B cell (primary cell): ENCODE measurements around the gene IPMK. TPM values are rescaled to one million over a fixed set of nuclear protein-coding genes. Genes with fewer than 3 reads are reported as not detected.
"Not testable (repeated sequence)": the region's sequence is repeated elsewhere in the genome, so short reads cannot be mapped to it uniquely, and the experiment has no call there.

Experiments
- ATAC-seq: fragments of 200-7000 bp; cut with Tn5 transposase; one replicate; pipeline ENCODE4 v1.10.0; 2021; ENCODE audit warnings: low read depth, mild to moderate bottlenecking, moderate number of reproducible peaks, moderate library complexity
- CTCF ChIA-PET: fragments of 350-600 bp; sonication (Branson Sonifier 250); formaldehyde crosslinking; loops from one replicate; lab custom pipeline; 2021; ENCODE audit warnings: antibody characterized with exemption, inconsistent platforms; lab: Charles Lee
- POLR2A ChIA-PET: fragments of 350-600 bp; sonication (Branson Sonifier 250); formaldehyde crosslinking; loops from one replicate; lab custom pipeline; 2021; ENCODE audit warnings: antibody characterized with exemption; lab: Charles Lee
- DNase-seq: peaks from one replicate; pipeline ENCODE4 v3.0.0; 2013
- H2AFZ ChIP-seq: 2 replicates; pipeline ENCODE4 v1.6.1; 2012; ENCODE audit warnings: mild to moderate bottlenecking, low read depth, low read length; ENCODE audit not compliant: insufficient read depth, poor library complexity, severe bottlenecking
- H3K27ac ChIP-seq, 2 donors: 1 replicate in 1 of 2; 2 replicates in 1 of 2; pipeline ENCODE4 v1.5.1; 2012 to 2013; ENCODE audit warnings: low read length in 2 of 2, mild to moderate bottlenecking in 2 of 2, moderate library complexity in 1 of 2
- H3K27me3 ChIP-seq, 4 experiments: fragments of 200-600 bp in 1 of 4; sonication (generic) in 1 of 4; replicated peaks in 1 of 4; 1 replicate in 2 of 4; 2 replicates in 2 of 4; pipeline versions ENCODE4 v1.6.1 to v1.7.0; 2013 to 2016; ENCODE audit warnings: low read length in 3 of 4, mild to moderate bottlenecking in 2 of 4, mixed read lengths in 1 of 4, moderate library complexity in 1 of 4; ENCODE audit not compliant: insufficient read depth in 4 of 4, control insufficient read depth in 3 of 4; ENCODE audit errors: control extremely low read depth in 1 of 4
- H3K36me3 ChIP-seq, 2 experiments: replicated peaks in 1 of 2; 1 replicate in 1 of 2; 2 replicates in 1 of 2; pipeline versions ENCODE4 v1.6.1 to v1.7.1; 2013; ENCODE audit warnings: low read length in 1 of 2; ENCODE audit not compliant: insufficient read depth in 2 of 2, control insufficient read depth in 1 of 2; ENCODE audit errors: control extremely low read depth in 1 of 2, extremely low read depth in 1 of 2
- H3K4me1 ChIP-seq, 2 donors: fragments of 200-600 bp in 1 of 2; sonication (generic) in 1 of 2; 1 replicate in 1 of 2; 2 replicates in 1 of 2; pipeline versions ENCODE4 v1.5.1 to v1.6.1; 2013 to 2017; ENCODE audit warnings: low read length in 2 of 2; ENCODE audit not compliant: control insufficient read depth in 2 of 2, insufficient read depth in 2 of 2
- H3K4me2 ChIP-seq: replicated peaks from 2 replicates; pipeline ENCODE3; 2012; ENCODE audit warnings: mild to moderate bottlenecking, low read depth, low read length; ENCODE audit not compliant: poor library complexity, severe bottlenecking
- H3K4me3 ChIP-seq, 5 experiments: fragments of 200-600 bp in 1 of 5; sonication (generic) in 1 of 5; 1 replicate in 3 of 5; 2 replicates in 2 of 5; pipeline versions ENCODE4 v1.5.1 to v1.7.0; 2011 to 2016; ENCODE audit warnings: low read length in 4 of 5, mild to moderate bottlenecking in 4 of 5, low read depth in 2 of 5, control low read depth in 1 of 5, moderate library complexity in 1 of 5; ENCODE audit not compliant: insufficient read depth in 1 of 5; ENCODE audit errors: control extremely low read depth in 1 of 5, extremely low read depth in 1 of 5
- H3K79me2 ChIP-seq: fragments of 200-600 bp; sonication (generic); one replicate; pipeline ENCODE4 v1.6.0; 2016; ENCODE audit warnings: low read length; ENCODE audit not compliant: control insufficient read depth, insufficient read depth
- H3K9ac ChIP-seq: fragments of 200-600 bp; sonication (generic); 2 replicates; pipeline ENCODE4 v1.6.1; 2017; ENCODE audit warnings: mild to moderate bottlenecking, low read length, moderate library complexity
- H3K9me3 ChIP-seq, 3 donors: one replicate each; pipeline versions ENCODE4 v1.6.1 to v1.7.1; 2013; ENCODE audit warnings: low read length in 2 of 3; ENCODE audit not compliant: control insufficient read depth in 2 of 3, insufficient read depth in 1 of 3; ENCODE audit errors: control extremely low read depth in 1 of 3
- H4K20me1 ChIP-seq: 2 replicates; pipeline ENCODE4 v1.6.0; 2012; ENCODE audit warnings: mild to moderate bottlenecking, low read length; ENCODE audit not compliant: insufficient read depth, control insufficient read depth, poor library complexity, severe bottlenecking
- H3K27ac Mint-ChIP-seq: one replicate; pipeline ENCODE4 v1.8.0; 2021; ENCODE audit warnings: mixed read lengths
- H3K27me3 Mint-ChIP-seq: one replicate; pipeline ENCODE4 v1.8.0; 2021; ENCODE audit warnings: mixed read lengths
- H3K4me1 Mint-ChIP-seq: one replicate; pipeline ENCODE4 v1.8.0; 2021; ENCODE audit warnings: mixed read lengths
- H3K4me3 Mint-ChIP-seq: one replicate; pipeline ENCODE4 v1.8.0; 2021; ENCODE audit warnings: mixed read lengths
- H3K9me3 Mint-ChIP-seq: one replicate; pipeline ENCODE4 v1.8.0; 2022; ENCODE audit warnings: mixed read lengths; ENCODE audit not compliant: insufficient read depth
- EZH2 ChIP-seq: IDR thresholded peaks from 2 replicates; pipeline ENCODE4 v1.6.1; 2012; ENCODE audit warnings: borderline replicate concordance, low read depth, mild to moderate bottlenecking, moderate library complexity, low read length; ENCODE audit not compliant: insufficient read depth, poor library complexity, severe bottlenecking
- WGBS: methylation state at CpG from one replicate; pipeline ENCODE4 v1.1.5; 2013; ENCODE audit warnings: missing lambda C conversion rate; ENCODE audit not compliant: insufficient coverage; 5-methylcytosine and 5-hydroxymethylcytosine counted together
- intact Hi-C: fragments of 100-400 bp; cut with micrococcal nuclease; formaldehyde crosslinking; loops from one replicate; pipeline ENCODE4 v1.10.0; 2022
- polyA plus RNA-seq: library from polyadenylated mRNA; depleted of rRNA; stranded (reverse); fragments of >200 nt; gene quantifications from 2 replicates; pipeline ENCODE4 v1.2.3, GENCODE V29; 2012
- total RNA-seq, 2 donors: library from RNA; stranded (reverse); fragments of 120-200 nt in 1 of 2; gene quantifications; 1 replicate in 1 of 2; 2 replicates in 1 of 2; pipeline versions ENCODE4 v1.2.3 to v1.2.4, GENCODE V29; 2013 to 2022
- TF ChIP-seq, protein P1 (sequence below): fragments of 200-600 bp; IDR thresholded peaks from one replicate; pipeline ENCODE4 v1.8.0; 2022; ENCODE audit warnings: antibody characterized with exemption, mild to moderate bottlenecking

IPMK gene
- total and polyA plus RNA-seq, 2 donors (not counting 1 experiment from before 2014, with no cell fraction given) = 1.9 to 8.6 TPM

- peaks cover 0 to 3% (median 1%) of the 10 kb centered on the region in 4 experiments for H3K27me3 ChIP-seq
- no peak overlapping the region for H3K4me3 ChIP-seq
- no peak overlapping the region for H3K4me2 ChIP-seq
- Mint-ChIP-seq H3K27ac (no peak overlapping the region), H3K9me3 (no peaks in the 10 kb centered on the region), H3K4me3 (no peak overlapping the region), H3K27me3 (peaks cover 27% of the 10 kb centered on the region), H3K4me1 (no peaks in the 10 kb centered on the region)
- H3K9ac ChIP-seq = no peak overlapping the region
- WGBS = 43% methylated on average over 3 of the region's 7 CpGs
- intact Hi-C loops = no loop called here
- H2AFZ ChIP-seq = no peak overlapping the region
- H4K20me1 ChIP-seq = no peaks in the 10 kb centered on the region
- ChIA-PET POLR2A (no interaction called here), CTCF (no interaction called here)
- no peaks in the 10 kb centered on the region for H3K4me1 ChIP-seq
- DNase-seq (no peak), ATAC-seq (no peak)
- H3K36me3 ChIP-seq = no peaks in the 10 kb centered on the region
- no peaks in the 10 kb centered on the region for H3K79me2 ChIP-seq
- TF ChIP-seq, protein P1, sequence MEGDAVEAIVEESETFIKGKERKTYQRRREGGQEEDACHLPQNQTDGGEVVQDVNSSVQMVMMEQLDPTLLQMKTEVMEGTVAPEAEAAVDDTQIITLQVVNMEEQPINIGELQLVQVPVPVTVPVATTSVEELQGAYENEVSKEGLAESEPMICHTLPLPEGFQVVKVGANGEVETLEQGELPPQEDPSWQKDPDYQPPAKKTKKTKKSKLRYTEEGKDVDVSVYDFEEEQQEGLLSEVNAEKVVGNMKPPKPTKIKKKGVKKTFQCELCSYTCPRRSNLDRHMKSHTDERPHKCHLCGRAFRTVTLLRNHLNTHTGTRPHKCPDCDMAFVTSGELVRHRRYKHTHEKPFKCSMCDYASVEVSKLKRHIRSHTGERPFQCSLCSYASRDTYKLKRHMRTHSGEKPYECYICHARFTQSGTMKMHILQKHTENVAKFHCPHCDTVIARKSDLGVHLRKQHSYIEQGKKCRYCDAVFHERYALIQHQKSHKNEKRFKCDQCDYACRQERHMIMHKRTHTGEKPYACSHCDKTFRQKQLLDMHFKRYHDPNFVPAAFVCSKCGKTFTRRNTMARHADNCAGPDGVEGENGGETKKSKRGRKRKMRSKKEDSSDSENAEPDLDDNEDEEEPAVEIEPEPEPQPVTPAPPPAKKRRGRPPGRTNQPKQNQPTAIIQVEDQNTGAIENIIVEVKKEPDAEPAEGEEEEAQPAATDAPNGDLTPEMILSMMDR = no peak
- no peak for TF ChIP-seq EZH2
- no peak overlapping the region for H3K27ac ChIP-seq
- no peaks in the 10 kb centered on the region for H3K9me3 ChIP-seq
Observed at GRCh38 chr10:58157076-58157766, 110.5 kb downstream of the IPMK start.

DNA sequence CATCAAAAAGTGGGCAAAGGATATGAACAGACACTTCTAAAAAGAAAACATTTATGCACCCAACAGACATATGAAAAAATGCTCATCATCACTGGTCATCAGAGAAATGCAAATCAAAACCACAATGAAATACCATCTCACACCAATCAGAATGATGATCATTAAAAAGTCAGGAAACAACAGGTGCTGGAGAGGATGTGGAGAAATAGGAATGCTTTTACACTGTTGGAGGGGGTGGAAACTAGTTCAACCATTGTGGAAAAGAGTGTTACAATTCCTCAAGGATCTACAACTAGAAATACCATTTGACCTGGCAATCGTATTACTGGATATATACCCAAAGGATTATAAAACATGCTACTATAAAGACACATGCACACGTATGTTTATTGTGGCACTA is 111.8 kb downstream of the IPMK start:
- H3K4me1 Mint-ChIP-seq, H3K27ac ChIP-seq, H3K9me3 ChIP-seq, POLR2A ChIA-PET, H3K27ac Mint-ChIP-seq, H3K36me3 ChIP-seq, H3K9ac ChIP-seq, H4K20me1 ChIP-seq, H3K4me3 Mint-ChIP-seq, H3K4me1 ChIP-seq, H3K27me3 ChIP-seq, H3K79me2 ChIP-seq, H2AFZ ChIP-seq, intact Hi-C loops, ATAC-seq, H3K4me2 ChIP-seq, H3K9me3 Mint-ChIP-seq, H3K4me3 ChIP-seq, DNase-seq: not testable (repeated sequence)
- H3K27me3 Mint-ChIP-seq = peaks cover 27% of the 10 kb centered on the region
- WGBS = no CpG with 5 or more reads among the region's 2 CpGs
- CTCF ChIA-PET = interaction anchor here (3.5 kb wide), 1 partner anchor 136 kb away, joined by 18 read pairs; no protein-coding TSS in a partner anchor
